ENCODE data around the gene ABHD6. TPM values are rescaled to one million over a fixed set of nuclear protein-coding genes. Genes with fewer than 3 reads are reported as not detected.
"Not testable (repeated sequence)": the region's sequence is repeated elsewhere in the genome, so short reads cannot be mapped to it uniquely, and the experiment has no call there.

Gene ABHD6
- total RNA-seq, 1 donor from 2014 or later: 6.1 TPM

DNA sequence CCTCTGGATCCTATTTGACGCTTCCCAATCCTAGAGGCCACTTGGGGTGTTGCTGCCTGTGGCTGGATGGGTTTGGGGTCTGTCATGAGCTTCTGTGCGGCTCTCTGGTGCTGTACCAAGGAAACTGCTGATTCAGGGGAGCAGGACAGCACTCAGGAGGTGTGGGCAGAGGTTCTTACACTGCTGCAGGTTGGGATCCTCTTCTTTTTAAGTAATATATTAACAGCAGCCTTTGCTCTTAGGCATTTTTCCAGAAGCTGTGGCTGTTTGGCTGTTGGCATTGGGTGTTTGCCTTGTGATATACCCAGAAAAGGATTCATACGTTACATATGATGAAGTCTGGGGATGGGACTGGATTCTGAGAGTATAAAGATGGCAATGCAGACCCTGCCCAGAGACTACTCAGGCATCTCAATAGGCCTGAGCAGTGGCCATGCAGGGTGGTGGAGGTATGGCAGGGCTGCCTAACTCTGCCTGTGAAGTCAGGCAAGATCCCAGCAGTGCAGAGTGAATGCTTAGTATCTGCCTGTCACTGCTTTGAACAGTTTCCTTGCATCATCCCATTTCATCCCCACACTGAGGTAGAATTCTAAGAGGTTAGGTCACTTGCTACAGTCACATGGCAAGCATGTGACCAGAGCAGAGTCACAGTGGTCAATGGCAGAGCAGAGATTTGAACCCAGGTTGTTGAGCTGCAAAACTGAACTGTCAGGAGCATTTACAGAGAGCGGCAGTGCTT is 3.9 kb downstream of the ABHD6 start:
- DNase-seq (ENCODE audit: low read depth): no peak

GRCh38 chr3:58242340-58242739 is 4.7 kb downstream of the ABHD6 start:
- no peak for DNase-seq (ENCODE audit: low read depth)

- not testable (repeated sequence) for DNase-seq (ENCODE audit: low read depth)
These were observed 5.3 kb downstream of the ABHD6 start for GRCh38 chr3:58242860-58243259.

GRCh38 chr3:58243976-58244585 is 6.5 kb downstream of the ABHD6 start:
- no peak for DNase-seq (ENCODE audit: low read depth)

DNA sequence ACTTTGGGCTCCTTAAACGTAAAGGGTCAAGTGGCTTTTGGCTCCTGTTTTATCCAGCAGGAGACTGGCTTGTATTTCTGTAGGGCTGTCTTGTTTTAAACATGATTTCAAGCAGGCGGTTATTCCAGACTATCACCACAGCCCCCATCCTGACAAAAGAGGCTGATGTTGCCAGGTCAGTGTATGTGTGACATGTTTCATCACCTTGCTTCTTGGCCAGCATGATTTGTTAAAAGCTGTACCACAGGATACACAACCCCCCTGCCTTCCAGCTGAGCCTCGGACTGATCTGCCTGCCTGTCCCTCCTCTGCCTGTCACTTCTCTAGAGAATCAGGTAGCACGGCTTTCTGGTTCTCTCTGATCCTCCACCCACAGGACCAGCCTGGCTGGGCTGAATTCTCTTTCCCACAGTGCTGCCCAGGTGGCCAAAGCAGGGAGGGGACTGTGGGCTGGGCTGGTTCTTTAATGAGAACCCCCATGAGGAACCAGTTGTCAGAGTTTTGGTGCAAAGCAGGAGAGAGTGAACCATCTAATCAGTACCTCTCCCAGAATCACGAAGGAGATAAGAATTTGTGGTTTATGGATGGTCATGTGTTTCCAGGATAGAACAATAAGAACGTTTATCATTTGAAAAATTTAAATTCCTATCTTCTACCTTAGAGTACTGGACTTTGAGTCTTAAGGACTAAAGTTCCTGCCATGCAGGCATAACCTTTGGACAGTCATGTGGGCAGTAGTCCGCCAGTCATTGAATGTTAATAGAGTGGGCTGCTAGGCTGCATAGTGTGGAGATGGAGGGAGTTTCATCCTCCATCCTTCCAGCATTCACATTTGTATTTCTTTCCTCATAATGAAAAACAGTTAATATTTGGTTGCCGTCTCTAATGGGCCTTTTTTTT is 8.8 kb downstream of the ABHD6 start:
- DNase-seq (ENCODE audit: low read depth): no peak

GRCh38 chr3:58249358-58250092 is 11.9 kb downstream of the ABHD6 start:
- DNase-seq (ENCODE audit: low read depth): no peak

GRCh38 chr3:58250093-58250707 is 12.6 kb downstream of the ABHD6 start:
- DNase-seq (ENCODE audit: low read depth): no peak

DNA sequence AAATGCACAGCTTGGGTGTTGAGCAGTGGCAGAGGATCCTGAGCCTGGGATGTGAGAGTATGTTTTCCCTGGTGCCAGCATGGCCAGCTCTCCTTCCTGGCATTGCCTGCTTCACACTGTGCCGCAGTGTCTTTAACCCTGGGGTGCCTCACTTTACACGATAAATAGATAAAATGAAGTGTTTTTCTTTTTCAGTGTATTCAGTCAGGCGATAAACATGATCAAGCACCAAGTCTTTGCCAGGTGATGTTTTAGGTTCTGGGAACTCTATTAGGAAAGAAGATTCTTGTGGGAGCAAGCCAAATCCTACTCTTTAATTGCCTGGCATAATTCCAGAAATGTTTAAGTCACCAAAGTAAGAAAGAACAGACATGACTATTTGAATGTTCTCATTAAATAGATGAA is 14.0 kb downstream of the ABHD6 start:
- DNase-seq (ENCODE audit: low read depth): no peak

GRCh38 chr3:58254144-58254543 is 16.6 kb downstream of the ABHD6 start:
- no peak for DNase-seq (ENCODE audit: low read depth)

DNA sequence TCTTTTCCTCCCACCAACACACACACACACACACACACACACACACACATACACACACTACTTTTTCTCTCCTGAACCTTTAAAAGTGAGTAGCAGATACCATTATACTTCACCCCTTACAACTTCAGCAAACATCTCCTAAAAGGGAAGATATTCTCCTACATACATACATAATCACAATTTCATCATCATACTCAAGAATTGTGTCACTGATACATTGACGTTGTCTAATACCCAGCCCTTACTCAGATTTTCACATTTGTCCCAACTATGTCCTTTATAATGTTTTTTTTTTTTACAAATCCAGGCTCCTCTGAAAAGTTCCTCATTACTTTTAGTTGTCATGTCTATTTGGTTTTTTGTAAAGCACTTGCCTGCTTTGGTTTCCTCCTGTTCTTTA is 18.5 kb downstream of the ABHD6 start:
- no peak for DNase-seq (ENCODE audit: low read depth)

DNA sequence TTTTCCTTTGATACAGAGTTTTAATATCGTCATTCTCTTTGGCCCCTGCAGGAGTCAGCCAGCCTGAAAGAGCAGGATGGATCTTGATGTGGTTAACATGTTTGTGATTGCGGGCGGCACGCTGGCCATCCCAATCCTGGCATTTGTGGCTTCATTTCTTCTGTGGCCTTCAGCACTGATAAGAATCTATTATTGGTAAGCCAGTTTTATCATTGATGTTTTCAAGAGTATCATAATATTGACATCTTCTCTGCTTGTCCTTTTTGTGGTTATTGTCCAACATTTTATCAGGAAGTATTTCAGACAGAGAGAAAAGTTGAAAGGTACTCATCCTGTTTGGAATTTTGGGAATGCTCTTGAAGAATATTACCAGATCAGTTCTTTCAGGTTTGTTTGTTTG is 18.9 kb downstream of the ABHD6 start:
- no peak for DNase-seq (ENCODE audit: low read depth)

- no peak for DNase-seq (ENCODE audit: low read depth)
These were observed 20.9 kb downstream of the ABHD6 start for GRCh38 chr3:58258392-58259055.

- peak; percentile 90 for DNase-seq (ENCODE audit: low read depth)
These were observed 22.7 kb downstream of the ABHD6 start for GRCh38 chr3:58260261-58260731.

DNA sequence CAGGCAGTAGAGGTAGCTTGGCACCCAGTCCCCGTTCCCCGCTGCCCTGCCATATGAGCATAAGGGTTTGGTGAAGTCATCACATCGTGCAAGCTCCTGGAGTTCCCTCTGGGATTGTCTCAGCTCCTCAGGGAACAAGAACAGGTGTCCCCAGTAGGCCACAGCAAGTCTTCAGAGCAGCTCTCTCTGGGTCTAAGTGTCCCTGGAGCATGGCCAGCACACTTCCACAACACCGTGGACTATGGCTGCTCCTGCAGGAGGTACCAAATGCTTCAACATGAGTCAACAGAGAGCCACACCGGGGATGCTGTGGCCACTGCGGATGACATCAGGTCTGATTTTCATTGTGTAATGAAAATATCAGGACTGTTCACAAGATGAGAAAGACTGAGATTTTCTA is 23.1 kb downstream of the ABHD6 start:
- peak; percentile 93 for DNase-seq (ENCODE audit: low read depth)

DNA sequence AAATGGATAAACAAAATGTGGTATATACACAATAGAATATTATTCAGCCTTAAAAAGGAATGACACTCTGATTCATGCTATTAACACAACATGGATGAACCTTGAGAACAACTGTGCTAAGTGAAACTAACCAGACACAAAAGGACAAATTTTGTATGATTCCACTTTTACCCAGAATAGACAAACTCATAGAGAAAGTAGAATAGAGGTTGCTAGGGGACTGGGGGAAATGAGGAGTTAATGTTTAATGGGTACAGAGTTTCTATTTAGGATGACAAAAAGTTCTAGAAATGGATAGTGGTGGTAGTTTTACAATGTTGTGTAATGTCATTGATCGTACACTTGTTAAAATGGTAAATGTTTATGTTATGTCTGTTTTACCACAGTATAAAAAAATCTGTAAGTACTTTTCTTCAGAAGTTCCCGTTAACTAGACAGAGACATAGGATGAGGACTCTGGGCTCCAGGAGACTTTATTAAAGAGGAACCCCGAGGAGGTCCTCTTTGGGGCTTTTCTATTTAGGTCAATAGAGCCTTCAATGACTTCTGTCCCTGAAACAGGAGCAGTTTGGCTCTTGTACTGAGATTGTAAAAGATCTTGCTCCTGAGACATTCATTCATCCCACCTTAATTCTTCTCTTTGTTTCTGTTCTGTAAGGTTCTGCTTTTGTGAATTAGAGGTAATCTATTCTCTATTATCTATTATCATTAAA is 24.5 kb downstream of the ABHD6 start:
- DNase-seq (ENCODE audit: low read depth): no peak

- peak; percentile 6 for DNase-seq (ENCODE audit: low read depth)
These were observed 29.0 kb downstream of the ABHD6 start for GRCh38 chr3:58266577-58266976.

- DNase-seq (ENCODE audit: low read depth): not testable (repeated sequence)
These were observed 30.0 kb downstream of the ABHD6 start for GRCh38 chr3:58267543-58267942.

DNA sequence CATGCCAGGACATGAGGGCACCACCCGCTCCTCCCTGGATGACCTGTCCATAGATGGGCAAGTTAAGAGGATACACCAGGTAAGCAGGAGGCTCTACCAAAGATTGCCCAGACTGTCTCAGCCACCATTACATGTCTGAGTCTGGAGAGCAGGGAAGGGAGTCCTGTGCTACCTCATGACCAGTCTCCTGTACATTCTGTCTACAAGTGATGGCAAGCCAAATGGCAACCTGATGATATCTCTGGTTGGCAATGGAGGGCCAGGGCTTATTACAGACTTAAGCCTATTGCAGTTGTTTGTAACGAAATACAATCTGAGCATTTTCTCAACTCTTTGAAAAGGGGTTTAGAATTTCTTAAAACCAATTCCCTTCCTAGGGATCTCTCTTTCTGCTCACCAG is 31.8 kb downstream of the ABHD6 start:
- DNase-seq (ENCODE audit: low read depth): no peak

DNA sequence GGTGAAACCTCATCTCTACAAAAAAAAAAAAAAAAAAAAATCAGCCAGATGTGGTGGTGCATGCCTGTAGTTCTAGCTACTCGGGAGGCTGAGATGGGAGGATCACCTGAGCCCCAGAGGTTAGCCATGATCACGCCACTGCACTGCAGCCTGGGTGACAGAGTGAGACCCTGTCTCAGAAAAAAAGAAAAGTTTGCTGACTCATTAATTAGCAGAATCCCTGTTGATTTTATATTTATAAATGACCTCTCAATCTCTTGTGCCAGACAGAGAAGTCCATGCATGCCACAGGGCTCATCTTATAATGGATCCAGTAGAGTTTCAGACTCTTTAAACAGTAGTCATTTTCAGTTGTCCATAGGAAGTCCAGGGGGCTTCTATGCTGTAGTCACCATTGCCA is 32.9 kb downstream of the ABHD6 start:
- DNase-seq (ENCODE audit: low read depth): no peak

Data from myocyte (in vitro differentiated cells).